ENCODE results near the gene MEF2A.
"Not testable (repeated sequence)": the region's sequence is repeated elsewhere in the genome, so short reads cannot be mapped to it uniquely, and the experiment has no call there.

The MEF2A gene

GRCh38 chr15:99733268-99734039 is 167.7 kb downstream of the MEF2A start, which contains the start of gene LYSMD4:
Gene LYSMD4, minus strand, starts transcription at chr15:99733437. Its CDS starts 1,438 bp downstream, at chr15:99731999.
- Histone ChIP-seq H3K9me3 (ENCODE audit: control insufficient read depth, insufficient read depth, low read length) (no peaks in the 10 kb centered on the region), H3K9ac (ENCODE audit: low read depth, low read length) (peak within 1 kb of the TSS; percentile 73), H3K4me1 (ENCODE audit: insufficient read depth, low read length) (peaks cover 10% of the 10 kb centered on the region; the same call in 1 of the 2 replicates), H3K36me3 (ENCODE audit: insufficient read depth, low read length) (peaks cover 10% of the 10 kb centered on the region)

- H3K36me3 ChIP-seq (ENCODE audit: insufficient read depth, low read length); H3K9me3 ChIP-seq (ENCODE audit: control insufficient read depth, insufficient read depth, low read length): not testable (repeated sequence)
- H3K4me1 ChIP-seq (ENCODE audit: insufficient read depth, low read length) = peaks cover 10% of the 10 kb centered on the region; the same call in 1 of the 2 replicates
- H3K9ac ChIP-seq (ENCODE audit: low read depth, low read length) = peak overlapping the region; percentile 61; the same call in 1 of the 2 replicates
Observed at GRCh38 chr15:99734040-99734291, 168.2 kb downstream of the MEF2A start.

- Histone ChIP-seq H3K9ac (ENCODE audit: low read depth, low read length) (no peak overlapping the region), H3K4me1 (ENCODE audit: insufficient read depth, low read length) (peaks cover 10% of the 10 kb centered on the region; the same call in 1 of the 2 replicates), H3K36me3 (ENCODE audit: insufficient read depth, low read length) (no peaks in the 10 kb centered on the region), H3K9me3 (ENCODE audit: control insufficient read depth, insufficient read depth, low read length) (no peaks in the 10 kb centered on the region)
Observed at GRCh38 chr15:99734575-99734974, 168.8 kb downstream of the MEF2A start.

- Histone ChIP-seq H3K36me3 (ENCODE audit: insufficient read depth, low read length) (no peaks in the 10 kb centered on the region), H3K9me3 (ENCODE audit: control insufficient read depth, insufficient read depth, low read length) (no peaks in the 10 kb centered on the region), H3K9ac (ENCODE audit: low read depth, low read length) (no peak overlapping the region), H3K4me1 (ENCODE audit: insufficient read depth, low read length) (peaks cover 1% of the 10 kb centered on the region; the same call in 1 of the 2 replicates)
Observed at GRCh38 chr15:99735868-99736267, 170.1 kb downstream of the MEF2A start.

- no peaks in the 10 kb centered on the region for H3K4me1 ChIP-seq (ENCODE audit: insufficient read depth, low read length)
- no peaks in the 10 kb centered on the region for H3K9me3 ChIP-seq (ENCODE audit: control insufficient read depth, insufficient read depth, low read length)
- no peaks in the 10 kb centered on the region for H3K36me3 ChIP-seq (ENCODE audit: insufficient read depth, low read length)
- H3K9ac ChIP-seq (ENCODE audit: low read depth, low read length) = no peak overlapping the region
Observed at GRCh38 chr15:99736702-99737101, 170.9 kb downstream of the MEF2A start.

- Histone ChIP-seq H3K36me3 (ENCODE audit: insufficient read depth, low read length) (no peaks in the 10 kb centered on the region), H3K4me1 (ENCODE audit: insufficient read depth, low read length) (no peaks in the 10 kb centered on the region), H3K9me3 (ENCODE audit: control insufficient read depth, insufficient read depth, low read length) (no peaks in the 10 kb centered on the region), H3K9ac (ENCODE audit: low read depth, low read length) (no peak overlapping the region)
Observed at GRCh38 chr15:99738021-99738847, 172.4 kb downstream of the MEF2A start.

- no peaks in the 10 kb centered on the region for H3K4me1 ChIP-seq (ENCODE audit: insufficient read depth, low read length)
- H3K9ac ChIP-seq (ENCODE audit: low read depth, low read length) = no peak overlapping the region
Observed at GRCh38 chr15:99741835-99742234, 176.1 kb downstream of the MEF2A start.

GRCh38 chr15:99744142-99744541 is 178.4 kb downstream of the MEF2A start:
- no peak overlapping the region for H3K9ac ChIP-seq (ENCODE audit: low read depth, low read length)
- no peaks in the 10 kb centered on the region for H3K36me3 ChIP-seq (ENCODE audit: insufficient read depth, low read length)

More at GRCh38 chr15:99741835-99742234, 176.1 kb downstream of the MEF2A start:
- no peaks in the 10 kb centered on the region for H3K9me3 ChIP-seq (ENCODE audit: control insufficient read depth, insufficient read depth, low read length)
- no peaks in the 10 kb centered on the region for H3K36me3 ChIP-seq (ENCODE audit: insufficient read depth, low read length)

GRCh38 chr15:99745370-99746086 is 179.7 kb downstream of the MEF2A start:
- Histone ChIP-seq H3K4me1 (ENCODE audit: insufficient read depth, low read length) (no peaks in the 10 kb centered on the region), H3K9me3 (ENCODE audit: control insufficient read depth, insufficient read depth, low read length) (no peaks in the 10 kb centered on the region), H3K9ac (ENCODE audit: low read depth, low read length) (no peak overlapping the region), H3K36me3 (ENCODE audit: insufficient read depth, low read length) (no peaks in the 10 kb centered on the region)

More at GRCh38 chr15:99744142-99744541, 178.4 kb downstream of the MEF2A start:
- Histone ChIP-seq H3K4me1 (ENCODE audit: insufficient read depth, low read length) (no peaks in the 10 kb centered on the region), H3K9me3 (ENCODE audit: control insufficient read depth, insufficient read depth, low read length) (no peaks in the 10 kb centered on the region)

- H3K9me3 ChIP-seq (ENCODE audit: control insufficient read depth, insufficient read depth, low read length) = no peaks in the 10 kb centered on the region
Observed at GRCh38 chr15:99749386-99749785, 183.6 kb downstream of the MEF2A start.

GRCh38 chr15:99750326-99750725 is 184.5 kb downstream of the MEF2A start:
- H3K9me3 ChIP-seq (ENCODE audit: control insufficient read depth, insufficient read depth, low read length); H3K36me3 ChIP-seq (ENCODE audit: insufficient read depth, low read length); H3K9ac ChIP-seq (ENCODE audit: low read depth, low read length); H3K4me1 ChIP-seq (ENCODE audit: insufficient read depth, low read length): not testable (repeated sequence)

More at GRCh38 chr15:99749386-99749785, 183.6 kb downstream of the MEF2A start:
- Histone ChIP-seq H3K9ac (ENCODE audit: low read depth, low read length) (no peak overlapping the region), H3K4me1 (ENCODE audit: insufficient read depth, low read length) (no peaks in the 10 kb centered on the region), H3K36me3 (ENCODE audit: insufficient read depth, low read length) (no peaks in the 10 kb centered on the region)

GRCh38 chr15:99752556-99752955 is 186.8 kb downstream of the MEF2A start:
- Histone ChIP-seq H3K9me3 (ENCODE audit: control insufficient read depth, insufficient read depth, low read length) (no peaks in the 10 kb centered on the region), H3K9ac (ENCODE audit: low read depth, low read length) (no peak overlapping the region), H3K36me3 (ENCODE audit: insufficient read depth, low read length) (no peaks in the 10 kb centered on the region), H3K4me1 (ENCODE audit: insufficient read depth, low read length) (no peaks in the 10 kb centered on the region)

GRCh38 chr15:99753066-99753465 is 187.3 kb downstream of the MEF2A start:
- H3K9me3 ChIP-seq (ENCODE audit: control insufficient read depth, insufficient read depth, low read length) = no peaks in the 10 kb centered on the region
- no peaks in the 10 kb centered on the region for H3K4me1 ChIP-seq (ENCODE audit: insufficient read depth, low read length)
- no peak overlapping the region for H3K9ac ChIP-seq (ENCODE audit: low read depth, low read length)
- H3K36me3 ChIP-seq (ENCODE audit: insufficient read depth, low read length) = no peaks in the 10 kb centered on the region

- Histone ChIP-seq H3K4me1 (ENCODE audit: insufficient read depth, low read length) (no peaks in the 10 kb centered on the region), H3K36me3 (ENCODE audit: insufficient read depth, low read length) (no peaks in the 10 kb centered on the region), H3K9me3 (ENCODE audit: control insufficient read depth, insufficient read depth, low read length) (no peaks in the 10 kb centered on the region), H3K9ac (ENCODE audit: low read depth, low read length) (no peak overlapping the region)
Observed at GRCh38 chr15:99755692-99756409, 190.1 kb downstream of the MEF2A start.

Data from ES-I3 (cell line).